ENCODE measurements around the gene DLX5. TPM values are rescaled to one million over a fixed set of nuclear protein-coding genes. Genes with fewer than 3 reads are reported as not detected.
A peak's percentile ranks its signal among the peaks of the same experiment; 100 is the strongest.

DLX5 gene
- total and polyA plus RNA-seq, 9 donors: 0.12 to 2.1 (median 0.26) TPM; not detected in 2

GRCh38 chr7:97011536-97012364 lies 12.9 kb downstream of the DLX5 start:
- no peak for DNase-seq
- Histone ChIP-seq H3K27ac (ENCODE audit: low read length) (no peak overlapping the region), H3K27me3 (ENCODE audit: control insufficient read depth, insufficient read depth, low read length) (peaks cover 75% of the 10 kb centered on the region), H3K4me1 (ENCODE audit: control insufficient read depth, insufficient read depth, low read length) (peaks cover 5% of the 10 kb centered on the region), H3K36me3 (ENCODE audit: control insufficient read depth, insufficient read depth, low read length) (no peaks in the 10 kb centered on the region), H3K9me3 (replicated peaks; ENCODE audit: control insufficient read depth, low read depth, low read length) (no peaks in the 10 kb centered on the region), H3K4me3 (ENCODE audit: low read length) (no peak overlapping the region)
- WGBS (ENCODE audit: insufficient coverage): 0% methylated on average over 2 of the region's 15 CpGs

GRCh38 chr7:97011104-97011503 lies 13.5 kb downstream of the DLX5 start:
- no peak for DNase-seq
- no CpG with 5 or more reads among the region's 1 CpG for WGBS (ENCODE audit: insufficient coverage)
- Histone ChIP-seq H3K4me1 (ENCODE audit: control insufficient read depth, insufficient read depth, low read length) (peaks cover 3% of the 10 kb centered on the region), H3K27me3 (ENCODE audit: control insufficient read depth, insufficient read depth, low read length) (peaks cover 74% of the 10 kb centered on the region), H3K27ac (ENCODE audit: low read length) (no peak overlapping the region), H3K36me3 (ENCODE audit: control insufficient read depth, insufficient read depth, low read length) (no peaks in the 10 kb centered on the region), H3K9me3 (replicated peaks; ENCODE audit: control insufficient read depth, low read depth, low read length) (no peaks in the 10 kb centered on the region), H3K4me3 (ENCODE audit: low read length) (no peak overlapping the region)

GRCh38 chr7:97009753-97010732 lies 14.6 kb downstream of the DLX5 start:
- no peak for DNase-seq
- H3K4me3 ChIP-seq (ENCODE audit: low read length): no peak overlapping the region
- H3K36me3 ChIP-seq (ENCODE audit: control insufficient read depth, insufficient read depth, low read length): no peaks in the 10 kb centered on the region
- no peaks in the 10 kb centered on the region for H3K9me3 ChIP-seq (replicated peaks; ENCODE audit: control insufficient read depth, low read depth, low read length)
- H3K27ac ChIP-seq (ENCODE audit: low read length): no peak overlapping the region
- WGBS (ENCODE audit: insufficient coverage): 5% methylated on average over 7 of the region's 18 CpGs
- H3K27me3 ChIP-seq (ENCODE audit: control insufficient read depth, insufficient read depth, low read length): peaks cover 76% of the 10 kb centered on the region
- H3K4me1 ChIP-seq (ENCODE audit: control insufficient read depth, insufficient read depth, low read length): peaks cover 10% of the 10 kb centered on the region

GRCh38 chr7:97008275-97008917 lies 16.2 kb downstream of the DLX5 start:
- DNase-seq: no peak
- 60% methylated on average over 1 of the region's 3 CpGs for WGBS (ENCODE audit: insufficient coverage)

GRCh38 chr7:97007583-97007861 lies 17.1 kb downstream of the DLX5 start:
- Histone ChIP-seq H3K27ac (ENCODE audit: low read length) (no peak overlapping the region), H3K9me3 (replicated peaks; ENCODE audit: control insufficient read depth, low read depth, low read length) (no peaks in the 10 kb centered on the region), H3K36me3 (ENCODE audit: control insufficient read depth, insufficient read depth, low read length) (no peaks in the 10 kb centered on the region), H3K27me3 (ENCODE audit: control insufficient read depth, insufficient read depth, low read length) (peaks cover 79% of the 10 kb centered on the region), H3K4me1 (ENCODE audit: control insufficient read depth, insufficient read depth, low read length) (peaks cover 15% of the 10 kb centered on the region), H3K4me3 (ENCODE audit: low read length) (no peak overlapping the region)
- 31% methylated on average over 4 of the region's 8 CpGs for WGBS (ENCODE audit: insufficient coverage)
- no peak for DNase-seq

More at GRCh38 chr7:97008275-97008917, 16.2 kb downstream of the DLX5 start:
- Histone ChIP-seq H3K4me1 (ENCODE audit: control insufficient read depth, insufficient read depth, low read length) (peaks cover 15% of the 10 kb centered on the region), H3K27me3 (ENCODE audit: control insufficient read depth, insufficient read depth, low read length) (peaks cover 79% of the 10 kb centered on the region), H3K9me3 (replicated peaks; ENCODE audit: control insufficient read depth, low read depth, low read length) (no peaks in the 10 kb centered on the region), H3K4me3 (ENCODE audit: low read length) (no peak overlapping the region), H3K27ac (ENCODE audit: low read length) (no peak overlapping the region), H3K36me3 (ENCODE audit: control insufficient read depth, insufficient read depth, low read length) (no peaks in the 10 kb centered on the region)

- Histone ChIP-seq H3K4me1 (ENCODE audit: control insufficient read depth, insufficient read depth, low read length) (peaks cover 15% of the 10 kb centered on the region), H3K27ac (ENCODE audit: low read length) (no peak overlapping the region), H3K9me3 (replicated peaks; ENCODE audit: control insufficient read depth, low read depth, low read length) (no peaks in the 10 kb centered on the region), H3K4me3 (ENCODE audit: low read length) (no peak overlapping the region), H3K36me3 (ENCODE audit: control insufficient read depth, insufficient read depth, low read length) (no peaks in the 10 kb centered on the region), H3K27me3 (ENCODE audit: control insufficient read depth, insufficient read depth, low read length) (peaks cover 80% of the 10 kb centered on the region)
- WGBS (ENCODE audit: insufficient coverage): 4% methylated on average over 36 of the region's 39 CpGs
- DNase-seq: no peak
Observed at GRCh38 chr7:97006816-97007582, 17.6 kb downstream of the DLX5 start.

GRCh38 chr7:97006055-97006815 lies 18.4 kb downstream of the DLX5 start:
- Histone ChIP-seq H3K9me3 (replicated peaks; ENCODE audit: control insufficient read depth, low read depth, low read length) (no peaks in the 10 kb centered on the region), H3K36me3 (ENCODE audit: control insufficient read depth, insufficient read depth, low read length) (no peaks in the 10 kb centered on the region), H3K27me3 (ENCODE audit: control insufficient read depth, insufficient read depth, low read length) (peaks cover 80% of the 10 kb centered on the region), H3K27ac (ENCODE audit: low read length) (no peak overlapping the region), H3K4me3 (ENCODE audit: low read length) (peak overlapping the region; percentile 34), H3K4me1 (ENCODE audit: control insufficient read depth, insufficient read depth, low read length) (peaks cover 15% of the 10 kb centered on the region)
- under 1% methylated on average over 67 of the region's 83 CpGs for WGBS (ENCODE audit: insufficient coverage)
- peak; percentile 48 for DNase-seq

- H3K36me3 ChIP-seq (ENCODE audit: control insufficient read depth, insufficient read depth, low read length): no peaks in the 10 kb centered on the region
- DNase-seq: peak; percentile 68
- 0% methylated on average over 34 of the region's 44 CpGs for WGBS (ENCODE audit: insufficient coverage)
- H3K9me3 ChIP-seq (replicated peaks; ENCODE audit: control insufficient read depth, low read depth, low read length): no peaks in the 10 kb centered on the region
- peaks cover 86% of the 10 kb centered on the region for H3K27me3 ChIP-seq (ENCODE audit: control insufficient read depth, insufficient read depth, low read length)
- H3K27ac ChIP-seq (ENCODE audit: low read length): no peak within 1 kb of the TSS
- H3K4me3 ChIP-seq (ENCODE audit: low read length): peak within 1 kb of the TSS; percentile 34
- peaks cover 15% of the 10 kb centered on the region for H3K4me1 ChIP-seq (ENCODE audit: control insufficient read depth, insufficient read depth, low read length)
Observed at GRCh38 chr7:97005183-97006054, 19.2 kb downstream of the DLX5 start, which contains the start of gene DLX6. Gene DLX6 (plus strand): TSS chr7:97005553. CDS start chr7:97005978, 425 bp downstream.
